ENCODE data around the gene FRMD6. TPM values are rescaled to one million over a fixed set of nuclear protein-coding genes. Genes with fewer than 3 reads are reported as not detected.

FRMD6 gene
- total RNA-seq, 2 donors from 2014 or later = 12.1 to 14.8 TPM

GRCh38 chr14:51677266-51677665 lies 25.6 kb downstream of the FRMD6 start:
- Histone ChIP-seq H3K27ac (ENCODE audit: low read depth, low read length) (no peak overlapping the region), H3K36me3 (ENCODE audit: control insufficient read depth, insufficient read depth, low read length) (no peaks in the 10 kb centered on the region), H3K27me3 (ENCODE audit: control insufficient read depth, insufficient read depth, low read length, poor library complexity, severe bottlenecking) (peaks cover 10% of the 10 kb centered on the region), H3K4me3 (ENCODE audit: low read length) (no peak overlapping the region), H3K9ac (ENCODE audit: extremely low read depth, low read length, poor library complexity, severe bottlenecking) (no peak overlapping the region), H3K9me3 (ENCODE audit: control insufficient read depth, low read length) (no peaks in the 10 kb centered on the region), H3K4me1 (ENCODE audit: control insufficient read depth, insufficient read depth, low read length) (peaks cover 6% of the 10 kb centered on the region)
- no peak overlapping the region for H3K27ac Mint-ChIP-seq
- 94 to 100% methylated on average over 1 of the region's 1 CpG for WGBS, 2 experiments (ENCODE audit: insufficient coverage in 1 of 2, insufficient read length in 1 of 2)
- peaks cover 20% of the 10 kb centered on the region for H3K4me1 Mint-ChIP-seq
- H3K27me3 Mint-ChIP-seq (ENCODE audit: insufficient read depth) = peaks cover 5% of the 10 kb centered on the region
- DNase-seq = no peak
- no peaks in the 10 kb centered on the region for H3K9me3 Mint-ChIP-seq
- TF ChIP-seq CTCF (conservative IDR thresholded peaks at IDR 0.05) = no peak
- H3K36me3 Mint-ChIP-seq (ENCODE audit: low read depth) = no peaks in the 10 kb centered on the region
- no peak overlapping the region for H3K4me3 Mint-ChIP-seq

GRCh38 chr14:51677738-51678137 lies 26.0 kb downstream of the FRMD6 start:
- no peaks in the 10 kb centered on the region for H3K9me3 ChIP-seq (ENCODE audit: control insufficient read depth, low read length)
- no peak for TF ChIP-seq CTCF (conservative IDR thresholded peaks at IDR 0.05)
- Mint-ChIP-seq H3K27me3 (ENCODE audit: insufficient read depth) (peaks cover 7% of the 10 kb centered on the region), H3K36me3 (ENCODE audit: low read depth) (no peaks in the 10 kb centered on the region), H3K4me1 (peaks cover 25% of the 10 kb centered on the region), H3K9me3 (no peaks in the 10 kb centered on the region), H3K27ac (no peak overlapping the region), H3K4me3 (no peak overlapping the region)
- H3K36me3 ChIP-seq (ENCODE audit: control insufficient read depth, insufficient read depth, low read length) = no peaks in the 10 kb centered on the region
- H3K4me3 ChIP-seq (ENCODE audit: low read length) = no peak overlapping the region
- 93 to 100% methylated on average over 1 to 2 of the region's 2 CpGs for WGBS, 2 experiments (ENCODE audit: insufficient coverage in 1 of 2, insufficient read length in 1 of 2)
- H3K27me3 ChIP-seq (ENCODE audit: control insufficient read depth, insufficient read depth, low read length, poor library complexity, severe bottlenecking) = peaks cover 14% of the 10 kb centered on the region
- DNase-seq = no peak
- no peak overlapping the region for H3K27ac ChIP-seq (ENCODE audit: low read depth, low read length)
- peaks cover 10% of the 10 kb centered on the region for H3K4me1 ChIP-seq (ENCODE audit: control insufficient read depth, insufficient read depth, low read length)
- no peak overlapping the region for H3K9ac ChIP-seq (ENCODE audit: extremely low read depth, low read length, poor library complexity, severe bottlenecking)

GRCh38 chr14:51680031-51680430 lies 28.3 kb downstream of the FRMD6 start:
- Histone ChIP-seq H3K9me3 (ENCODE audit: control insufficient read depth, low read length) (no peaks in the 10 kb centered on the region), H3K36me3 (ENCODE audit: control insufficient read depth, insufficient read depth, low read length) (no peaks in the 10 kb centered on the region), H3K4me1 (ENCODE audit: control insufficient read depth, insufficient read depth, low read length) (peaks cover 14% of the 10 kb centered on the region), H3K27ac (ENCODE audit: low read depth, low read length) (no peak overlapping the region), H3K27me3 (ENCODE audit: control insufficient read depth, insufficient read depth, low read length, poor library complexity, severe bottlenecking) (peaks cover 27% of the 10 kb centered on the region), H3K9ac (ENCODE audit: extremely low read depth, low read length, poor library complexity, severe bottlenecking) (no peak overlapping the region), H3K4me3 (ENCODE audit: low read length) (no peak overlapping the region)
- no peaks in the 10 kb centered on the region for H3K9me3 Mint-ChIP-seq
- H3K4me1 Mint-ChIP-seq = peaks cover 30% of the 10 kb centered on the region
- peak; percentile 40 for TF ChIP-seq CTCF (conservative IDR thresholded peaks at IDR 0.05)
- H3K27me3 Mint-ChIP-seq (ENCODE audit: insufficient read depth) = peaks cover 17% of the 10 kb centered on the region
- peak; percentile 52 for DNase-seq
- 80 to 91% methylated on average over 1 of the region's 1 CpG for WGBS, 2 experiments (ENCODE audit: insufficient coverage in 1 of 2, insufficient read length in 1 of 2)
- H3K36me3 Mint-ChIP-seq (ENCODE audit: low read depth) = no peaks in the 10 kb centered on the region
- H3K4me3 Mint-ChIP-seq = no peak overlapping the region
- no peak overlapping the region for H3K27ac Mint-ChIP-seq
